ENCODE results near the gene SLC13A3. TPM values are rescaled to one million over a fixed set of nuclear protein-coding genes. Genes with fewer than 3 reads are reported as not detected.
A peak's percentile ranks its signal among the peaks of the same experiment; 100 is the strongest.

SLC13A3 gene
- total RNA-seq, 1 experiment from 2014 or later, result not detected

DNA sequence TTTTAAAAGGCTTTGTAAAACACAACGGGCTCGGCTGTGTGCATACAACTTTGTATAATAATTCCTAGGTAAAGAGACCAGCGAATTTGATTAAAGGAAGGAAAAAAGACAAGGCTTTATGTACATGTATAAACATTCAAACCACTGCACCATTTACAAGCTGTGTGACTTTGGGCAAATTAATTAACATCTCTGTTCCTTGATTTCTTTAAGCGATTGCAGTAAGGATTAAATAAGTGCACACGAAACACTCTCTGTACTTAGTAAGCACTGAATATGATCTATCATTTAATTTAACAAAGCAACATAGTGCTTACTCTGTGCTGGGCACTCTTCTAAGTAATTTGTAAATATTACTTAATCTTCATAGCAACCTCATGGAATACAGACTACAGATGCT lies 81.3 kb downstream of the SLC13A3 start:
- CTCF ChIA-PET, result interaction anchor here (0.5 kb wide), 1 partner anchor 49 kb away, joined by 12 read pairs; no protein-coding TSS in a partner anchor
- intact Hi-C loops (cut with micrococcal nuclease; ENCODE audit: unreplicated experiment), result loop anchor here (5.0 kb wide), 1 partner anchor 62 kb away; no protein-coding TSS in a partner anchor
- H3K27me3 Mint-ChIP-seq (ENCODE audit: unreplicated experiment), result peaks cover 12% of the 10 kb centered on the region

GRCh38 chr20:46568570-46569129 lies 82.6 kb downstream of the SLC13A3 start:
- intact Hi-C loops (cut with micrococcal nuclease; ENCODE audit: unreplicated experiment), result loop anchor here (5.0 kb wide), 1 partner anchor 64 kb away; no protein-coding TSS in a partner anchor
- Mint-ChIP-seq H3K4me1 (ENCODE audit: low read depth, unreplicated experiment) (peaks cover 26% of the 10 kb centered on the region), H3K4me3 (ENCODE audit: low read depth, unreplicated experiment) (no peak overlapping the region), H3K27me3 (ENCODE audit: unreplicated experiment) (no peaks in the 10 kb centered on the region), H3K27ac (ENCODE audit: unreplicated experiment) (no peak overlapping the region), H3K36me3 (ENCODE audit: insufficient read depth, unreplicated experiment) (no peaks in the 10 kb centered on the region), H3K9me3 (ENCODE audit: low read depth, unreplicated experiment) (no peaks in the 10 kb centered on the region)
- BruUV-seq (replicated peaks), result no TSS peak
- peak; percentile 95 for DNase-seq
- CTCF ChIA-PET, result interaction anchor here (0.5 to 1.8 kb wide), 11 partner anchors 10 to 125 kb away, joined by 3 to 6 read pairs (median 4); partner anchors contain the start of gene TP53RK
- TF ChIP-seq CTCF (IDR thresholded peaks at IDR 0.05; ENCODE audit: unreplicated experiment), result no peak

More for the DNA sequence above, 81.3 kb downstream of the SLC13A3 start:
- TF ChIP-seq CTCF (IDR thresholded peaks at IDR 0.05; ENCODE audit: unreplicated experiment), result no peak
- no peaks in the 10 kb centered on the region for H3K36me3 Mint-ChIP-seq (ENCODE audit: insufficient read depth, unreplicated experiment)
- H3K27ac Mint-ChIP-seq (ENCODE audit: unreplicated experiment), result no peak overlapping the region
- BruUV-seq (replicated peaks), result no TSS peak
- H3K4me3 Mint-ChIP-seq (ENCODE audit: low read depth, unreplicated experiment), result no peak overlapping the region
- no peak for DNase-seq
- H3K9me3 Mint-ChIP-seq (ENCODE audit: low read depth, unreplicated experiment), result no peaks in the 10 kb centered on the region
- peaks cover 26% of the 10 kb centered on the region for H3K4me1 Mint-ChIP-seq (ENCODE audit: low read depth, unreplicated experiment)

DNA sequence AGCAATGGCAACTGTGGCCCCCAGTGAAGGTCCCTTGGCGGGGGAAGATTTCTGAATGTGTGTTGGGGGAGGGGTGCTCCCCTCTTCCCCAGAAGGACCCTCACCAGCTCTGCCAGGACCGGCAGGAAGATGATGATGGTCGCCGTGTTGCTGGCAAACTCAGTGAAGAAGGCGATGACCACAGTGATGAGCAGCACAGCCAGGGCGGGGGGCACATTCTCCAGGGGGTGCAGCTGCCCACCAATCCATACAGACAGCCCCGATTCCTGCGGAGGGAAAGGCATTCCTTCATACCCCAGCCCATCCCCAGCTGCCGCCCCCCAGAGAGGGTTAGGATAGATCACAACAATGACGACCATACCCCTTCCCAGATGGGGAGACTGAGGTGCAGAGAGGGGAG lies 85.1 kb downstream of the SLC13A3 start:
- Mint-ChIP-seq H3K9me3 (ENCODE audit: low read depth, unreplicated experiment) (no peaks in the 10 kb centered on the region), H3K36me3 (ENCODE audit: insufficient read depth, unreplicated experiment) (no peaks in the 10 kb centered on the region), H3K4me1 (ENCODE audit: low read depth, unreplicated experiment) (peaks cover 18% of the 10 kb centered on the region), H3K27ac (ENCODE audit: unreplicated experiment) (no peak overlapping the region), H3K4me3 (ENCODE audit: low read depth, unreplicated experiment) (no peak overlapping the region), H3K27me3 (ENCODE audit: unreplicated experiment) (no peaks in the 10 kb centered on the region)
- CTCF ChIA-PET, result no interaction called here
- TF ChIP-seq CTCF (IDR thresholded peaks at IDR 0.05; ENCODE audit: unreplicated experiment), result no peak
- BruUV-seq (replicated peaks), result no TSS peak
- no peak for DNase-seq
- intact Hi-C loops (cut with micrococcal nuclease; ENCODE audit: unreplicated experiment), result loop anchor here (5.0 kb wide), 1 partner anchor 66 kb away; no protein-coding TSS in a partner anchor

- no peak for TF ChIP-seq CTCF (IDR thresholded peaks at IDR 0.05; ENCODE audit: unreplicated experiment)
- H3K27ac Mint-ChIP-seq (ENCODE audit: unreplicated experiment), result no peak overlapping the region
- H3K4me1 Mint-ChIP-seq (ENCODE audit: low read depth, unreplicated experiment), result peaks cover 18% of the 10 kb centered on the region
- no peaks in the 10 kb centered on the region for H3K36me3 Mint-ChIP-seq (ENCODE audit: insufficient read depth, unreplicated experiment)
- no peak overlapping the region for H3K4me3 Mint-ChIP-seq (ENCODE audit: low read depth, unreplicated experiment)
- no peak for DNase-seq
- no peaks in the 10 kb centered on the region for H3K27me3 Mint-ChIP-seq (ENCODE audit: unreplicated experiment)
- CTCF ChIA-PET, result interaction anchor here (1.2 to 1.4 kb wide), 2 partner anchors 20 to 108 kb away, joined by 3 to 4 read pairs; no protein-coding TSS in a partner anchor
- BruUV-seq (replicated peaks), result no TSS peak
- H3K9me3 Mint-ChIP-seq (ENCODE audit: low read depth, unreplicated experiment), result no peaks in the 10 kb centered on the region
- intact Hi-C loops (cut with micrococcal nuclease; ENCODE audit: unreplicated experiment), result no loop called here
Observed at GRCh38 chr20:46564241-46564957, 86.9 kb downstream of the SLC13A3 start.
